Choroid plexus epithelial cell (primary cell): ENCODE measurements around the gene LY6G6C.

Experiments
- DNase-seq: peaks from one replicate; pipeline ENCODE4 v3.0.0-alpha.2; 2010; ENCODE audit warnings: low read depth
- H3K4me3 ChIP-seq: 2 replicates; pipeline ENCODE4 v1.5.1; 2011; ENCODE audit warnings: low read depth, mild to moderate bottlenecking, control low read depth, low read length, moderate library complexity
- TF ChIP-seq, protein P1 (sequence below): conservative IDR thresholded peaks from 2 replicates; pipeline ENCODE4 v1.5.1; 2011; ENCODE audit warnings: low read depth, mild to moderate bottlenecking, control low read depth, inconsistent platforms, low read length, moderate library complexity

LY6G6C gene

DNA sequence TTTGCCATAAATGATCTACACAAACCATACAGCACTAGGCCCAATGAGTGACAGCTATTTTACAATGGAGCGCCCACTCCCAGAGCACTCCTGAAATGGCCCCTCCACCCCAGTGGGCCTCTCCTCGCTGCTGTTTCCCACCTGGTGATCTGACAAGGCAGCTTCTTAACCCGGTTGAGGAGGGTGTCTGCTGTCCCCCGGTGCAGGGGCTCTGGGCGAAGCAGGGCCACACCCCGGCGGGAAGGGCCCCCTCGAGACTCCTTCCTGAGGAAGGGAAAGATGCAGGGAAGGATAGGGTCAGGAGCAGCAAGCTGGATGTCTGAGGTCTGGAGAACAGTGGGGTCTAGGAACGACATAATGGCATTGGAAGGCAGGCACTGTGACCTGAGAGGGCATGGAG is 28.7 kb downstream of the LY6G6C start:
- TF ChIP-seq, protein P1, sequence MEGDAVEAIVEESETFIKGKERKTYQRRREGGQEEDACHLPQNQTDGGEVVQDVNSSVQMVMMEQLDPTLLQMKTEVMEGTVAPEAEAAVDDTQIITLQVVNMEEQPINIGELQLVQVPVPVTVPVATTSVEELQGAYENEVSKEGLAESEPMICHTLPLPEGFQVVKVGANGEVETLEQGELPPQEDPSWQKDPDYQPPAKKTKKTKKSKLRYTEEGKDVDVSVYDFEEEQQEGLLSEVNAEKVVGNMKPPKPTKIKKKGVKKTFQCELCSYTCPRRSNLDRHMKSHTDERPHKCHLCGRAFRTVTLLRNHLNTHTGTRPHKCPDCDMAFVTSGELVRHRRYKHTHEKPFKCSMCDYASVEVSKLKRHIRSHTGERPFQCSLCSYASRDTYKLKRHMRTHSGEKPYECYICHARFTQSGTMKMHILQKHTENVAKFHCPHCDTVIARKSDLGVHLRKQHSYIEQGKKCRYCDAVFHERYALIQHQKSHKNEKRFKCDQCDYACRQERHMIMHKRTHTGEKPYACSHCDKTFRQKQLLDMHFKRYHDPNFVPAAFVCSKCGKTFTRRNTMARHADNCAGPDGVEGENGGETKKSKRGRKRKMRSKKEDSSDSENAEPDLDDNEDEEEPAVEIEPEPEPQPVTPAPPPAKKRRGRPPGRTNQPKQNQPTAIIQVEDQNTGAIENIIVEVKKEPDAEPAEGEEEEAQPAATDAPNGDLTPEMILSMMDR = no peak
- DNase-seq = no peak
- no peak overlapping the region for H3K4me3 ChIP-seq

DNA sequence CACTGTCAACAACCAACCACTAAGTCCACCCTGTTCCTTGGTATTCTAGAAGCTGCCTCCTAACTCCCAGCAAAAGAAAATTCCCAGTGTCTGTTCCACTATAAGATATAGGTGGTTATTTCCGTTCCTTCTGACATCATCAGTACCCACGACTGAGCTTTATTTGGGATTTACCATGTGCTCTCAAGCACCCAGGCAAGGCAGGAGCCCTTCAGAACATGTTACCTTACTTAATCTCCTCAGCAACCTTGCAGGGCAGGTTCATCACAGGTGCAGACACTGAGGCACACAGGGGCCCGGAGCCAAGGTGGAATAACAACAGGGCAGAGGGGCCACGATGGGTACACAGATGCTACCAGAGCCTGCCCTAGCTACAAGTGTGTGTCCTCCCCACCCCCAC is 29.2 kb downstream of the LY6G6C start:
- H3K4me3 ChIP-seq = no peak overlapping the region
- DNase-seq = no peak
- TF ChIP-seq, protein P1 = no peak

DNA sequence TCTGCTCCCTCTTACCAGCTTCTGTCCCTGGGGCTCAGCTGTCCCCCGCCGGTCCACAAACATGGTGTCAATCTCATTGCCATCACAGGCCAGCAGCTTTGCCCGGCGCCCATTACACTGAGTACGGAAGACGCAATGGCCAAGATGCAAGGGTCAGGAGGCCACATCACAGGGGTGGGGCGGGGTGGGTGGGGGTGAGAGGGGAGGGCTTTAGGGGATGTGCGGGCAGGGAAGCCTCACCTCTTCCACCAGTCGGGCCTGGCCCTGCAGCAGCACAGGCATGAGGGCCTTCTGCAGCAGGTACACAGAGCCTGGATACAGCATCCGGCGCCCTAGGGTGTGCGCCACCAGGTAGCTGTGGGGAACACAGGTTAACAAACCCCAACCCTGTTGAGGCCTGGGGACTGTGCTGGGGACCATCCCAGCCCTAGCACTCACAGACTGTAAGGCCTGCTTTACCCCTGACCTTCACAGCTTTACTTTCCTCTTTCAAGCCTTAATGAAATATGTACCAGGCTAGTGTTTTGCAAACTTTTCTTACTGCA is 29.9 kb downstream of the LY6G6C start:
- no peak overlapping the region for H3K4me3 ChIP-seq
- no peak for DNase-seq
- TF ChIP-seq, protein P1 = no peak

DNA sequence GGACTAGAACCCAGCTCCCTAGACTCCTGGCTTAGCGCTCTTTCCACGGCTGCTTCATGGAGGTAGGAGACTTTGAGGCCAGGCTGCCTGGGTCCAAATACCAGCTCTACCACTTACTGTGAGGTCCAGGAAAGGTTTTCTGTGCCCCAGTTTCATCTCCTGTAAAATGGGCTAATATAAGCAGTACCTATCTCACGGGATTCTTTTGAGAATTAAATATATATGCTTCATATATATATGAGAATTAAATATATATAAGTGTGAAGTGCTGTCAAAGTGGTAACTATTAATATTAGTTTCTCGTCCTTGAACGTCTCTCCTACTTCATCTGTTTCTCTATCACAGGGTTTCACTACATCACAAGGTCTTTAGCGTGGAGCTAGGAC is 30.5 kb downstream of the LY6G6C start:
- no peak for DNase-seq
- H3K4me3 ChIP-seq = no peak overlapping the region
- TF ChIP-seq, protein P1 = no peak

DNA sequence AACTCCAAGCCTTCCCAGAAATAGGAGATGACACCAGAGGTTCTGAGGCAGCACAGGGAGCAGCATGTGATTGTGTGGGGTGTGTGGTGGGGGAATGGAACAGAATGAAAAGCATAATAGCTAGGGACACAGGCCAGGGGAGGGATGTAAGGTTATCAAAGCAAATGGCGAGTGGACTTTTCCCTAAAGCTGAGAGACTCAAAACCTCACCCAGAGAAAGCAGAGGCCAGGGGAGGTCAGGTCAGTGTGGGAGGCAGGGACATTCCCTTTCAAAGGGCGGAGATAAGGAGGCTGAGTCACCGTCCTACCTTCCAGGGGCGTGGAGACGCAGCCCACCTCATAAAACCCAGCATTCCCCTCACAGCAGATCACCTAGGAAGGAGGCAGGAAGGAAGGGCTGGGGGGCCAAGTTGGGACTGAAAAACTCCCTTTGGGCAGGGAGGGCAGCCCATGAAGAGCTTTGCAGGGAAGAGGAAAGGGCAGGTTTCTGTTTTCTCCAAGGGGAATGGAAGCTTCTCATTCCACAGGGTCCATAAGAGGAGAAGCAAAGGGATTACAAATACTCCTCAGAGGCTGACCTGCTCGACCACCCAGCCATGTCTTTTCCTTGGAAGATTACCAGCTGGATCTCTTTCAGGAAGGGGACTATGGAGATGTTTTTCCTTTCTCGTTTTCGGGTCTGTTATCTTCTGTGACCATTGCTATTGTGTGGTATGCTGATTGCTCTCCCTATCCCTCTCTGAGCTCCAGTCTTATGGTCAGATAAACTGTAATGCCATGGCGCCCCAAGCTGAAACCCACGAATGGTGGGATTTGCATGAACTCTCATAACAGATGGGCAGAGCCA is 31.1 kb downstream of the LY6G6C start:
- no peak overlapping the region for H3K4me3 ChIP-seq
- TF ChIP-seq, protein P1 = no peak
- DNase-seq = peak; percentile 17

DNA sequence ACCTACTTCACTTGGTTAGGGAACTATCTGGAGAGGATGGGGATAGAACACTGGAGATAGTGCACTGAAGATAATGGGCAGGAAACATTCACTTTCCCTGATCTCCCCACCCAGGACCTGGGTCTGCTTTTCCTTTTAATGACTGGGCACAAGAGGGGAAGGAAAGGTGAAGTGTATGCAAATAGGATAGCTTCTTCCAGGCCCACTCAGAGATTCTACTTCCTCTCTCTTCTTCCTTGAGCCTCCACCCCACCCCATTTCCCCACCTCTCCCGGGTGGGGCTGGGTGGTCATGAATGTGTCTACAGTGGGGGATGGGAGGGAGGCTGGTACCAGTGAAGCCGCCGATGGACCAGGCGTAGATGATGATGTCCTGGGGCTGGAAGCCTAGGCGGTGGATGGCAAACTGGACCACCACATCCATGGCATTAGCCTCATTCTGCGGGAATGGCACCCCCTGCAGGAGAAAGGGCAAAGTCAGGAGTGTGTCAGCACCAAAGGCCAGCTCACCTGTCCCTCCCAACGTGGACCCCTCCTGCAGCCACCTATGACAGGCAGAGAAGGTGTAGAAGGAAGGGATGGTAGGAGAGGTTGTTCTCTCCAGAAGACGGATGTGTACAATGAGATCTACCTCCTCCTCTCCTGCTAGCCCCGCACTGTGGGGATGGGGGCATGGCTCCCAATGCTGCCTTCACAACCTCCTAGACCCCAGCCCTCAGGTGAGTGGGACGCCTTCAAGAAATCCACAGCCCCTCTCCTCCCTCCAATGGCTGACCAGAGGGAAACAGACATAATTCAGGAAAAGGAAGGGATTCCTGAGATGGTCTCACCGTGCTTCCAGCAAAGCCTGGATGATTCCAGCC is 32.1 kb downstream of the LY6G6C start:
- H3K4me3 ChIP-seq = no peak overlapping the region
- TF ChIP-seq, protein P1 = peak; percentile 57
- no peak for DNase-seq
